ENCODE measurements around the gene PSTPIP1. TPM values are rescaled to one million over a fixed set of nuclear protein-coding genes. Genes with fewer than 3 reads are reported as not detected.

The PSTPIP1 gene
- total and polyA plus RNA-seq, 2 of the 13 experiments (the other 11 are each of a cell fraction or from before 2014, with no cell fraction given) = 4.4 to 8.7 TPM

DNA sequence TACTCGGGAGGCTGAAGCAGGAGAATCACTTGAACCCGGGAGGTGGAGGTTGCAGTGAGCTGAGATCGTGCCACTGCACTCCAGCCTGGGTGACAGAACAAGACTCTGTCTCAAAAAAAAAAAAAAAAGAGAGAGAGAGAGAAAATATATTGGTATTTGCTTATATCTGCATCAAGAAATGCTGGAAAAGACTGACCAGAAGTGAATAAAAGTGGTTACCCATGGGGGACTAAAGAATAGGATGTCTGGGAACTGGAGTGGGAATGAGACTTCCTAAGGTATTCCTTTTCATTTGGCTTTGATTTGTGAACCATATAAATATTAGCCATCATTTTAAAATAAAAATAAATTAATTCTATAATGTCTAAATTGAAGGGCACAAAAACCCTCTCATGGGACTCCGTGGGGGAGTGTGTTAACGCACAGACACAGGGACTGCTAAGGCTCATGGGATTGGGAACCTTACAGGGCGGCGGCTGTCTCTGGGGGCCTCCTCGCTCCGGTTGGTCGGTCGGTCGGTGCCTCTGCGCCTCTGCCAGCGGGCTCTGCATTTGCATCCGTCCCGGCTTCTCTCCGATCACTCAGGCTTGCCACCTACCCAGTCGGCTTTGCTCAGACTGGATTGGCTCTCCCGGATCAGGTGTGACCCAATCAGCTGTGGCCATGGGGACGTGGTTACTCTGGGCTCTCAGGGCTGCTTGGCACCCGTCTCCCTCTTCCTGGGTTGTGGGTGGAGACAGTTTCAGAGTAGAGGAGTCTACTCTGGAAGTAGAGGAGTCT lies 88.6 kb downstream of the PSTPIP1 start (continued):
- TF ChIP-seq TAF1 (CRISPR knock-in tag; IDR thresholded peaks at IDR 0.05) (0 out of 2 replicates have a peak, but pooled peaks have one; percentile 16), HNRNPLL (IDR thresholded peaks at IDR 0.05; ENCODE audit: low read depth, low read length, poor library complexity, severe bottlenecking) (peak; percentile 33), TEAD3 (CRISPR knock-in tag; optimal IDR thresholded peaks at IDR 0.05; ENCODE audit: borderline replicate concordance) (peak; percentile 9), PHF21A (CRISPR knock-in tag; IDR thresholded peaks at IDR 0.05) (0 out of 2 replicates have a peak, but pooled peaks have one; percentile 36), ZNF891 (CRISPR knock-in tag; IDR thresholded peaks at IDR 0.05) (no peak), ELF1 (CRISPR knock-in tag; IDR thresholded peaks at IDR 0.05) (0 out of 2 replicates have a peak, but pooled peaks have one; percentile 32), SAP130 (CRISPR knock-in tag; IDR thresholded peaks at IDR 0.05; ENCODE audit: low read depth) (peak; percentile 19; the same call in 1 of the 2 replicates), XRCC5 (optimal IDR thresholded peaks at IDR 0.05; ENCODE audit: low read length) (peak; percentile 15)

DNA sequence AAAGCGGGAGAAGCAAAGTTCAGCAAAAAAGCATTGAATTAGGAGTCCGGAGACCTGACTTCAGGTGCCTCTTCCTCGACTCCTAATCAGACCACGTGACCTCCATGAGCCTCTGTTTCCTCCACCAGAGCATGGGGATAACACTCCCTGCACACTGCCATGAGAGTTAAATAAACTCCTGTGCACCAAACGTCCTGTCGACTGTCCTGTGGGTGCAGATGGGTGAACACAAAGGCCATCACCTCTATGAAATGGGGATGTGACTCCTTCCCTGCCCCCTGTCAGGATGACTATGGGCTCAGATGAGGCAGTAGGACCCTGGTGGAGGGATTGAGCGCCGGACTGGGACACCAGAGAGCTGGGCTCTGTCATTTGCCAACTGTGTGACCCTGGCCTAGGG lies 89.5 kb downstream of the PSTPIP1 start:
- Histone ChIP-seq H3K36me3 (replicated peaks in 1 of 2; ENCODE audit: control insufficient read depth in 1 of 2, insufficient read depth in 2 of 2, low read length in 2 of 2) (no peaks in the 10 kb centered on the region), H3K27ac (ENCODE audit: extremely low read length, insufficient read depth, low read length) (no peak overlapping the region), H4K20me1 (ENCODE audit: insufficient read depth, low read length) (no peaks in the 10 kb centered on the region), H3K4me2 (ENCODE audit: low read depth, low read length) (peak overlapping the region; percentile 72; the same call in 1 of the 2 replicates), H2AFZ (ENCODE audit: low read length) (no peak overlapping the region), H3K4me1 (ENCODE audit: insufficient read depth, low read length) (peaks cover 18% of the 10 kb centered on the region), H3K9ac (ENCODE audit: insufficient read depth, low read depth, low read length) (no peak overlapping the region), H3K4me3 (replicated peaks in 1 of 3; ENCODE audit: insufficient read depth in 1 of 3, low read depth in 2 of 3, low read length in 3 of 3) (peak overlapping the region in 1 of 3 experiments; percentile 61; a peak in 1 of 6 replicates), H3K9me3 (ENCODE audit: low read length) (no peaks in the 10 kb centered on the region), H3K79me2 (ENCODE audit: insufficient read depth, low read length) (no peaks in the 10 kb centered on the region), H3K27me3 (ENCODE audit: control insufficient read depth in 1 of 2, insufficient read depth in 2 of 2, low read length in 2 of 2) (peaks cover 0 to 8% of the 10 kb centered on the region in 2 experiments; a peak in 1 of 5 replicates)
- peak; percentile 30; the same call in 2 of the 3 replicates for ATAC-seq
- in situ Hi-C loops (cut with HindIII; ENCODE audit: extremely low pct_ligation_motif_present, low pct_unique_long_range_greater_than_20kb) = no loop called here
- DNase-seq (ENCODE audit: low spot score) = no peak
- FAIRE-seq = no peak
- intact Hi-C loops (cut with micrococcal nuclease; ENCODE audit: unreplicated experiment) = no loop called here
- BruUV-seq (replicated peaks) = no TSS peak
- POLR2A ChIA-PET = interaction anchor here (0.7 kb wide), 1 partner anchor 13 kb away, joined by 5 read pairs; the partner anchor contains the start of gene TSPAN3
- 73% methylated on average over 8 of the region's 8 CpGs for WGBS (ENCODE audit: low lambda C conversion rate)
- TF ChIP-seq MXD4 (CRISPR knock-in tag; IDR thresholded peaks at IDR 0.05) (no peak), ZFX (CRISPR knock-in tag; IDR thresholded peaks at IDR 0.05; ENCODE audit: low read depth) (0 out of 2 replicates have a peak, but pooled peaks have one; percentile 8)
- CTCF ChIA-PET (ENCODE audit: low intra/inter-chr PET ratio, low total read pairs) = no interaction called here

Measured in HepG2 (cell line).